Thyroid gland (tissue), 4 donors: Measurements from ENCODE around the gene SDR9C7. TPM values are rescaled to one million over a fixed set of nuclear protein-coding genes. Genes with fewer than 3 reads are reported as not detected.
"Not testable (repeated sequence)": the region's sequence is repeated elsewhere in the genome, so short reads cannot be mapped to it uniquely, and the experiment has no call there.

Experiments
- DNase-seq, 2 donors: peaks; one replicate each; pipeline ENCODE4 v3.0.0-alpha.2; 2019
- H3K27ac ChIP-seq, 3 donors: fragments of 200-600 bp; sonication (generic); 1 replicate in 2 of 3; 2 replicates in 1 of 3; pipeline ENCODE4 v1.5.1; 2016 to 2019; ENCODE audit warnings: mild to moderate bottlenecking in 1 of 3, moderate library complexity in 1 of 3
- H3K27me3 ChIP-seq: fragments of 200-600 bp; sonication (generic); one replicate; pipeline ENCODE4 v1.5.1; 2019
- H3K36me3 ChIP-seq, 2 donors: fragments of 200-600 bp; sonication (generic); one replicate each; pipeline ENCODE4 v1.5.1; 2016 to 2019
- H3K4me1 ChIP-seq, 2 donors: fragments of 200-600 bp; sonication (generic); one replicate each; pipeline ENCODE4 v1.5.1; 2017 to 2019
- H3K4me3 ChIP-seq, 3 donors: fragments of 200-600 bp; sonication (generic); replicated peaks in 1 of 3; 1 replicate in 2 of 3; 2 replicates in 1 of 3; pipeline ENCODE4 v1.5.1; 2016; ENCODE audit warnings: mild to moderate bottlenecking in 1 of 3
- H3K9me3 ChIP-seq: fragments of 200-600 bp; sonication (generic); one replicate; pipeline ENCODE4 v1.5.1; 2017
- CTCF ChIP-seq, 6 experiments: fragments of 200-600 bp in 3 of 6; fragments of 450-650 bp in 3 of 6; sonication (generic) in 3 of 6; IDR thresholded peaks; one replicate each; pipeline ENCODE4 v1.5.1; 2016 to 2019; ENCODE audit warnings: antibody characterized with exemption in 6 of 6, mild to moderate bottlenecking in 2 of 6, inconsistent platforms in 1 of 6, moderate library complexity in 1 of 6
- POLR2A ChIP-seq, 2 donors: fragments of 450-650 bp; IDR thresholded peaks; one replicate each; pipeline ENCODE4 v1.6.1; 2017; ENCODE audit warnings: antibody characterized with exemption in 2 of 2, mild to moderate bottlenecking in 2 of 2, moderate library complexity in 1 of 2
- WGBS, 2 donors: methylation state at CpG; one replicate each; pipeline ENCODE4 v1.1.5; 2017; 5-methylcytosine and 5-hydroxymethylcytosine counted together
- intact Hi-C: fragments of 100-400 bp; cut with DNase I; formaldehyde crosslinking; loops from one replicate; pipeline ENCODE4 v1.15.1; 2023
- total RNA-seq, 4 donors: library from RNA; depleted of rRNA; stranded (reverse); fragments of >200 nt; gene quantifications; one replicate each; pipeline ENCODE4 v1.2.3, GENCODE V29; 2016

Gene SDR9C7
- total RNA-seq, 4 donors from 2014 or later, result not detected

GRCh38 chr12:56884421-56884820 lies 49.8 kb downstream of the SDR9C7 start:
- H3K27ac ChIP-seq, result no peak overlapping the region
- H3K27me3 ChIP-seq, result no peaks in the 10 kb centered on the region
- no peak for TF ChIP-seq CTCF (IDR thresholded peaks at IDR 0.05)
- no peak for TF ChIP-seq POLR2A (IDR thresholded peaks at IDR 0.05)
- H3K4me3 ChIP-seq, result no peak overlapping the region
- no peaks in the 10 kb centered on the region for H3K36me3 ChIP-seq
- intact Hi-C loops, result no loop called here
- peaks cover 0 to 9% of the 10 kb centered on the region in 2 donors for H3K4me1 ChIP-seq
- no peak for DNase-seq
- no peaks in the 10 kb centered on the region for H3K9me3 ChIP-seq
- WGBS, 2 donors, result 68 to 95% methylated on average over 1 of the region's 1 CpG

GRCh38 chr12:56882407-56882806 lies 51.8 kb downstream of the SDR9C7 start:
- H3K27ac ChIP-seq, intact Hi-C loops, H3K4me3 ChIP-seq, H3K36me3 ChIP-seq, H3K9me3 ChIP-seq, DNase-seq, H3K27me3 ChIP-seq: not testable (repeated sequence)
- 97 to 99% methylated on average over 3 of the region's 3 CpGs for WGBS, 2 donors
- H3K4me1 ChIP-seq, result peaks cover 7 to 21% of the 10 kb centered on the region in 2 donors

- H3K36me3 ChIP-seq, result no peaks in the 10 kb centered on the region
- no peak for TF ChIP-seq POLR2A (IDR thresholded peaks at IDR 0.05)
- TF ChIP-seq CTCF (IDR thresholded peaks at IDR 0.05), result no peak
- no peaks in the 10 kb centered on the region for H3K9me3 ChIP-seq
- peak overlapping the region in 1 of 3 donors; percentile 41 for H3K27ac ChIP-seq
- no peak overlapping the region for H3K4me3 ChIP-seq
- WGBS, 2 donors, result 46 to 80% methylated on average over 1 of the region's 1 CpG
- H3K4me1 ChIP-seq, result peaks cover 7 to 21% of the 10 kb centered on the region in 2 donors
- no peak for DNase-seq
- intact Hi-C loops, result no loop called here
- no peaks in the 10 kb centered on the region for H3K27me3 ChIP-seq
These were observed 53.8 kb downstream of the SDR9C7 start for GRCh38 chr12:56880125-56880992.

- H3K9me3 ChIP-seq, intact Hi-C loops, H3K36me3 ChIP-seq, H3K27me3 ChIP-seq, H3K4me3 ChIP-seq, DNase-seq: not testable (repeated sequence)
- peaks cover 7 to 21% of the 10 kb centered on the region in 2 donors for H3K4me1 ChIP-seq
- 74 to 81% methylated on average over 17 to 27 of the region's 28 CpGs for WGBS, 2 donors
- H3K27ac ChIP-seq, result peak overlapping the region in 1 of 3 donors; percentile 45
These were observed 54.7 kb downstream of the SDR9C7 start for GRCh38 chr12:56879240-56880124.

- no peaks in the 10 kb centered on the region for H3K27me3 ChIP-seq
- peaks cover 7 to 21% of the 10 kb centered on the region in 2 donors for H3K4me1 ChIP-seq
- no peak for DNase-seq
- H3K4me3 ChIP-seq, result no peak overlapping the region
- intact Hi-C loops, result no loop called here
- H3K36me3 ChIP-seq, result no peaks in the 10 kb centered on the region
- peak overlapping the region in 1 of 3 donors; percentile 52 for H3K27ac ChIP-seq
- no peaks in the 10 kb centered on the region for H3K9me3 ChIP-seq
- TF ChIP-seq POLR2A (IDR thresholded peaks at IDR 0.05) (no peak), CTCF (IDR thresholded peaks at IDR 0.05) (no peak)
These were observed 56.2 kb downstream of the SDR9C7 start for GRCh38 chr12:56878010-56878339.
